ENCODE data around the gene TRIM61. TPM values are rescaled to one million over a fixed set of nuclear protein-coding genes. Genes with fewer than 3 reads are reported as not detected.
A peak's percentile ranks its signal among the peaks of the same experiment; 100 is the strongest.
"Not testable (repeated sequence)": the region's sequence is repeated elsewhere in the genome, so short reads cannot be mapped to it uniquely, and the experiment has no call there.

The TRIM61 gene
- polyA plus RNA-seq, 1 donor, result 5.1 TPM

GRCh38 chr4:164959421-164959820 lies 18.0 kb downstream of the TRIM61 start:
- not testable (repeated sequence) for DNase-seq

- peak; percentile 64 for DNase-seq
These were observed 20.5 kb downstream of the TRIM61 start for GRCh38 chr4:164956766-164957643.

GRCh38 chr4:164955107-164955805 lies 22.2 kb downstream of the TRIM61 start:
- no peak for DNase-seq

- DNase-seq, result no peak
These were observed 24.9 kb downstream of the TRIM61 start for GRCh38 chr4:164952551-164952950.

- DNase-seq, result no peak
These were observed 27.9 kb downstream of the TRIM61 start for GRCh38 chr4:164949448-164950143.

- no peak for DNase-seq
These were observed 28.5 kb downstream of the TRIM61 start for GRCh38 chr4:164948975-164949374.

GRCh38 chr4:164948006-164948405 lies 29.5 kb downstream of the TRIM61 start:
- not testable (repeated sequence) for DNase-seq

GRCh38 chr4:164946810-164947209 lies 30.6 kb downstream of the TRIM61 start:
- DNase-seq, result no peak

- no peak for DNase-seq
These were observed 32.3 kb downstream of the TRIM61 start for GRCh38 chr4:164945146-164945545.

GRCh38 chr4:164943192-164943591 lies 34.3 kb downstream of the TRIM61 start:
- DNase-seq, result no peak

GRCh38 chr4:164937576-164938270 lies 39.7 kb downstream of the TRIM61 start:
- DNase-seq, result peak; percentile 6

- not testable (repeated sequence) for DNase-seq
These were observed 41.4 kb downstream of the TRIM61 start for GRCh38 chr4:164935865-164936606.

GRCh38 chr4:164935363-164935762 lies 42.1 kb downstream of the TRIM61 start:
- no peak for DNase-seq

GRCh38 chr4:164933244-164933643 lies 44.2 kb downstream of the TRIM61 start:
- no peak for DNase-seq

GRCh38 chr4:164931551-164932324 lies 45.7 kb downstream of the TRIM61 start:
- DNase-seq, result no peak

GRCh38 chr4:164930647-164931046 lies 46.8 kb downstream of the TRIM61 start:
- DNase-seq, result no peak

- DNase-seq, result not testable (repeated sequence)
These were observed 50.4 kb downstream of the TRIM61 start for GRCh38 chr4:164927101-164927500.

- no peak for DNase-seq
These were observed 51.2 kb downstream of the TRIM61 start for GRCh38 chr4:164926301-164926700.

- DNase-seq, result no peak
These were observed 52.7 kb downstream of the TRIM61 start for GRCh38 chr4:164924670-164925238.

GRCh38 chr4:164918956-164919355 lies 58.5 kb downstream of the TRIM61 start:
- DNase-seq, result no peak

Measured in left kidney (tissue), 2 donors.